GM12878 (cell line): ENCODE measurements around the gene AREG. TPM values are rescaled to one million over a fixed set of nuclear protein-coding genes. Genes with fewer than 3 reads are reported as not detected.

Experiments
- ATAC-seq: fragments of 200-7000 bp; cut with Tn5 transposase; 3 replicates; pipeline ENCODE4 v1.9.1; 2020; ENCODE audit warnings: mild to moderate bottlenecking, moderate library complexity
- BruUV-seq: library from RNA; stranded (reverse); fragments of 400-500 nt; replicated peaks from 2 replicates; lab custom pipeline; 2021; lab: Mats Ljungman, UMichigan
- CTCF ChIA-PET: fragments of 300-600 bp; sonication (Branson Sonifier 250); formaldehyde crosslinking; extraction: SDS; loops from one replicate; lab custom pipeline; 2021; ENCODE audit warnings: inconsistent platforms; lab: Yijun Ruan, JAX
- POLR2A ChIA-PET: fragments of 350-600 bp; formaldehyde crosslinking; extraction: SDS; loops from one replicate; lab custom pipeline; 2021; ENCODE audit warnings: inconsistent platforms; lab: Charles Lee
- RAD21 ChIA-PET: fragments of 300-600 bp; sonication (Branson Sonifier 250); formaldehyde crosslinking; loops from one replicate; lab custom pipeline; 2023; ENCODE audit warnings: antibody characterized with exemption; ENCODE audit not compliant: unreplicated experiment; lab: Charles Lee
- SMC1A ChIA-PET: fragments of 300-600 bp; sonication (Branson Sonifier 250); formaldehyde crosslinking; loops from one replicate; lab custom pipeline; 2023; ENCODE audit not compliant: unreplicated experiment, uncharacterized antibody; lab: Charles Lee
- DNase-seq: peaks from one replicate; pipeline ENCODE4 v3.0.0-alpha.2; 2011; ENCODE audit warnings: low read depth, low spot score
- FAIRE-seq: peaks from 3 replicates; lab custom pipeline; 2011; peaks lifted over from hg19 to GRCh38; lab: Jason Lieb, UNC
- H2AFZ ChIP-seq: 2 replicates; pipeline ENCODE4 v1.6.0; 2011; ENCODE audit warnings: low read depth, low read length, control low read depth; ENCODE audit not compliant: control insufficient read depth
- H3K27ac ChIP-seq: 2 replicates; pipeline ENCODE4 v1.5.1; 2011; ENCODE audit warnings: control low read depth; ENCODE audit not compliant: control insufficient read depth, insufficient read depth
- H3K27me3 ChIP-seq, 2 experiments: replicated peaks in 1 of 2; 2 replicates each; pipeline versions ENCODE4 v1.6.0 to v1.6.1; 2011; ENCODE audit warnings: low read length in 1 of 2; ENCODE audit not compliant: control insufficient read depth in 2 of 2, insufficient read depth in 2 of 2
- H3K36me3 ChIP-seq, 2 experiments: 2 replicates each; pipeline ENCODE4 v1.5.1; 2011; ENCODE audit warnings: low read length in 1 of 2; ENCODE audit not compliant: control insufficient read depth in 2 of 2, insufficient read depth in 2 of 2
- H3K4me1 ChIP-seq: 2 replicates; pipeline ENCODE4 v1.6.1; 2011; ENCODE audit warnings: mild to moderate bottlenecking, low read length, moderate library complexity, mixed read lengths; ENCODE audit not compliant: control insufficient read depth, insufficient read depth
- H3K4me2 ChIP-seq: 2 replicates; pipeline ENCODE4 v1.6.0; 2011; ENCODE audit warnings: control low read depth; ENCODE audit not compliant: control insufficient read depth, insufficient read depth
- H3K4me3 ChIP-seq: fragments of 200-600 bp; sonication (generic); 2 replicates; pipeline ENCODE4 v1.5.1; 2016
- H3K79me2 ChIP-seq: 2 replicates; pipeline ENCODE4 v1.6.0; 2011; ENCODE audit warnings: low read length; ENCODE audit not compliant: control insufficient read depth, insufficient read depth
- H3K9ac ChIP-seq: 2 replicates; pipeline ENCODE4 v1.8.0; 2011; ENCODE audit warnings: low read length, control low read depth, mixed read lengths; ENCODE audit not compliant: control insufficient read depth, insufficient read depth
- H3K9me3 ChIP-seq: replicated peaks from 3 replicates; pipeline ENCODE4 v1.5.1; 2011; ENCODE audit warnings: mild to moderate bottlenecking, low read length; ENCODE audit not compliant: control insufficient read depth, insufficient read depth
- H4K20me1 ChIP-seq: 2 replicates; pipeline ENCODE4 v1.6.0; 2011; ENCODE audit not compliant: control insufficient read depth, insufficient read depth
- BRCA1 ChIP-seq: IDR thresholded peaks from 2 replicates; pipeline ENCODE4 v1.6.1; 2011; ENCODE audit warnings: low read depth, low read length, improper control_type of control experiment
- CBX5 ChIP-seq: sonication (generic); IDR thresholded peaks from 2 replicates; pipeline ENCODE4 v1.6.1; 2016; ENCODE audit warnings: low read depth, moderate library complexity, mild to moderate bottlenecking, inconsistent platforms
- CREB1 ChIP-seq: IDR thresholded peaks from 2 replicates; pipeline ENCODE4 v1.6.1; 2012; ENCODE audit warnings: low read depth, mild to moderate bottlenecking, inconsistent platforms
- ESRRA ChIP-seq: IDR thresholded peaks from 2 replicates; pipeline ENCODE4 v1.6.1; 2012; ENCODE audit warnings: mild to moderate bottlenecking, low read length, improper control_type of control experiment
- FOXK2 ChIP-seq: fragments of 450-650 bp; IDR thresholded peaks from 2 replicates; pipeline ENCODE4 v1.6.1; 2017; ENCODE audit warnings: mild to moderate bottlenecking, moderate library complexity
- LARP7 ChIP-seq: fragments of 450-650 bp; IDR thresholded peaks from 2 replicates; pipeline ENCODE4 v1.6.1; 2017; ENCODE audit warnings: mild to moderate bottlenecking
- NFYA ChIP-seq: IDR thresholded peaks from 2 replicates; pipeline ENCODE4 v1.6.1; 2011; ENCODE audit warnings: low read depth, mild to moderate bottlenecking, low read length, improper control_type of control experiment, borderline replicate concordance
- TAF1 ChIP-seq: IDR thresholded peaks from 2 replicates; pipeline ENCODE4 v1.6.1; 2011; ENCODE audit warnings: mild to moderate bottlenecking, low read depth, low read length, borderline replicate concordance
- ZNF24 ChIP-seq: fragments of 450-650 bp; IDR thresholded peaks from 2 replicates; pipeline ENCODE4 v1.6.1; 2017; ENCODE audit warnings: antibody characterized with exemption, mild to moderate bottlenecking
- ZNF622 ChIP-seq: fragments of 450-650 bp; IDR thresholded peaks from 2 replicates; pipeline ENCODE4 v1.6.1; 2017; ENCODE audit warnings: mild to moderate bottlenecking, inconsistent platforms
- ZSCAN29 ChIP-seq: fragments of 450-650 bp; IDR thresholded peaks from 2 replicates; pipeline ENCODE4 v1.6.1; 2017; ENCODE audit warnings: mild to moderate bottlenecking, moderate library complexity
- WGBS: methylation state at CpG from one replicate; pipeline ENCODE4 v1.1.6; 2016; ENCODE audit warnings: low lambda C conversion rate; ENCODE audit not compliant: insufficient replicate concordance, insufficient coverage; ENCODE audit errors: missing lambda C conversion rate; 5-methylcytosine and 5-hydroxymethylcytosine counted together
- in situ Hi-C: fragments of 300-500 bp; cut with MboI; formaldehyde crosslinking; loops from 9 replicates; pipeline ENCODE4 v1.14.3; 2018; ENCODE audit warnings: mixed read lengths
- intact Hi-C: fragments of 100-400 bp; cut with micrococcal nuclease; formaldehyde crosslinking; loops from one replicate; pipeline ENCODE4 v1.14.2; 2022; ENCODE audit not compliant: unreplicated experiment
- polyA plus RNA-seq, 11 experiments: library from polyadenylated mRNA; depleted of rRNA in 4 of 11; unstranded in 6 of 11; stranded (reverse) in 5 of 11; fragments of >200 nt; fragmentation: Nextera tagmentation in 4 of 11; fragmentation: Illumina TruSeq in 1 of 11; extraction: Ambion mirVana in 4 of 11; extraction: Trizol in 1 of 11; gene quantifications; 1 replicate in 1 of 11; 2 replicates in 10 of 11; pipeline versions ENCODE4 v1.2.1 to v1.2.3, GENCODE V29; 2011 to 2016; ENCODE audit warnings: inconsistent platforms in 2 of 11, missing spikeins in 2 of 11, low read depth in 1 of 11
- total RNA-seq, 4 experiments: library from RNA; depleted of rRNA in 3 of 4; stranded (reverse); fragments of >200 nt in 3 of 4; fragmentation: Illumina TruSeq in 1 of 4; extraction: Trizol in 1 of 4; gene quantifications; 2 replicates each; pipeline versions ENCODE4 v1.2.1 to v1.2.3, GENCODE V29; 2013 to 2021

AREG gene
- total and polyA plus RNA-seq, 10 of the 15 experiments (the other 5 are each of a cell fraction or from before 2014, with no cell fraction given), result 0.25 to 0.37 TPM; not detected in 8

DNA sequence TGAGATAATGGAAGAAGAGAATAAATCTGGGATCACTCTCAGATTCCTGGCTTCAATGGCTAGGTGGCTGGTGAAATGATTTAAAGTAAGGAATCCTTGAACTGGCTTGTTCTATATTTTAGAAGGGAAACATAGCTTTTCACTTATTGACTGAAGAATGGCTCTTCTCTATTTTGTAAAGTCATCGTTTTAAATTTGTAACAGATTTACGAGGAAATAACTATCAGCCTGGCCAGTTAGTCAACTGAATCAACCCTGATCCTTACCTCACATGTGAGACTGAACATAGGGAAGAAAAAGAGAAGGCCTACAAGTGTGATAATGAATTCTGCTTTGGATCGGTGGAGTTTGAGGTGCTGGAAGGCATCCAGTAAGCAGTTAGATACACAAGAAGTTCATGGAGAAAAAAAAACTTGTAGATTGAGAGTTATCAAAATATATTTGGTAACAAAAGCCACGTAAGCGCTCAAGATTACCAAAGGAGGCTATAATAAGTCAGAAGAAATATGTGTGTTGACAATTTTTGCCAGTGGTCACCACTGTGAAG, 12.0 kb downstream of the AREG start:
- ATAC-seq (no peak), DNase-seq (no peak)
- ChIA-PET SMC1A (interaction anchor here (0.7 kb wide), 1 partner anchor 1284 kb away, joined by 3 read pairs; no protein-coding TSS in a partner anchor), POLR2A (no interaction called here), CTCF (interaction anchor here (1.3 to 1.4 kb wide), 2 partner anchors 10 to 167 kb away, joined by 3 read pairs; no protein-coding TSS in a partner anchor)
- Histone ChIP-seq H3K27ac (no peak overlapping the region), H3K9ac (no peak overlapping the region), H2AFZ (no peak overlapping the region), H3K79me2 (no peaks in the 10 kb centered on the region), H3K27me3 (no peaks in the 10 kb centered on the region; a peak in 1 of 4 replicates), H3K9me3 (no peaks in the 10 kb centered on the region)
- WGBS, result 40% methylated on average over 5 of the region's 5 CpGs
- intact Hi-C loops (no loop called here), in situ Hi-C loops (no loop called here)
- TF ChIP-seq LARP7 (no peak), ZNF24 (no peak), ZSCAN29 (no peak), BRCA1 (no peak), CBX5 (no peak), FOXK2 (no peak), TAF1 (no peak)
- TF ChIP-seq, all 136 proteins: peak for 0
- no peaks in the 10 kb centered on the region for H3K4me1 ChIP-seq
- no peaks in the 10 kb centered on the region for H4K20me1 ChIP-seq
- H3K36me3 ChIP-seq, result no peaks in the 10 kb centered on the region
- BruUV-seq, result no TSS peak
- H3K4me2 ChIP-seq, result no peak overlapping the region
- RAD21 ChIA-PET, result no interaction called here
- FAIRE-seq, result no peak
- H3K4me3 ChIP-seq, result no peak overlapping the region

DNA sequence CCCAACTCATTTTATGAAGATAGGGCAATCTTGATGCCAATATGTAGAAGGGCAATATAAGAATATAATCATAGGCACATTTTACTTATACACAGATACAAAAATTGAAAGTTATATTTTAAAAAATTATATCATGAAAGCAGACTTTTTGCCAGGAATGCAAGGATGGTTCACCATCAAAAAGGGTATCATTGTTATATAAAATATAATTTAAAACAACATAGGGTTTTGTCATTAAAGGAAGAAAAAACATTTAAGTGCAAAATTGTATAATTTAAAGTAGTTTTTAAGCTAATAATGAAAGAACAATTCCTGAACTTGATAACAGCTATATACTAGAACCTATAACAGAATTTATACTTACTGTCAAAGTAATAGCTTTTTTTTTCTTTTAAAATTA, 15.9 kb downstream of the AREG start:
- ATAC-seq (no peak), DNase-seq (no peak), FAIRE-seq (no peak)
- Histone ChIP-seq H3K27ac (no peak overlapping the region), H3K4me2 (no peak overlapping the region), H3K9ac (no peak overlapping the region), H2AFZ (no peak overlapping the region), H3K9me3 (no peaks in the 10 kb centered on the region), H3K36me3 (no peaks in the 10 kb centered on the region), H3K79me2 (no peaks in the 10 kb centered on the region), H4K20me1 (no peaks in the 10 kb centered on the region), H3K4me3 (no peak overlapping the region), H3K4me1 (no peaks in the 10 kb centered on the region), H3K27me3 (no peaks in the 10 kb centered on the region; a peak in 1 of 4 replicates)
- ChIA-PET CTCF (interaction anchor here (1.9 kb wide), 1 partner anchor 14 kb away, joined by 5 read pairs; no protein-coding TSS in a partner anchor), POLR2A (no interaction called here), RAD21 (no interaction called here), SMC1A (interaction anchor here (1.4 kb wide), 1 partner anchor 11 kb away, joined by 3 read pairs; no protein-coding TSS in a partner anchor)
- intact Hi-C loops, result no loop called here
- in situ Hi-C loops, result no loop called here
- TF ChIP-seq ZNF622, result no peak
- no peak for TF ChIP-seq FOXK2
- TF ChIP-seq ESRRA, result no peak
- TF ChIP-seq CREB1, result no peak
- no peak for TF ChIP-seq NFYA
- BruUV-seq, result no TSS peak
